MM.1S (cell line): Measurements from ENCODE around the gene FAF2.
"Not testable (repeated sequence)": the region's sequence is repeated elsewhere in the genome, so short reads cannot be mapped to it uniquely, and the experiment has no call there.

Experiments
- DNase-seq: peaks from one replicate; pipeline ENCODE4 v3.0.0-alpha.2; 2015
- H2AFZ ChIP-seq: fragments of 300-600 bp; sonication (generic); 2 replicates; pipeline ENCODE4 v1.6.0; 2016; ENCODE audit warnings: antibody characterized with exemption, low read length
- H3F3A ChIP-seq: fragments of 300-600 bp; sonication (generic); 2 replicates; pipeline ENCODE4 v1.6.1; 2016; ENCODE audit warnings: mild to moderate bottlenecking, antibody characterized with exemption, low read length, moderate library complexity, mixed read lengths; ENCODE audit not compliant: insufficient read depth
- H3K27ac ChIP-seq: fragments of 300-600 bp; sonication (generic); 2 replicates; pipeline ENCODE4 v1.5.1; 2016; ENCODE audit warnings: mild to moderate bottlenecking, low read length
- H3K27me3 ChIP-seq: fragments of 300-600 bp; sonication (generic); replicated peaks from 2 replicates; pipeline ENCODE4 v1.6.0; 2016; ENCODE audit warnings: low read length; ENCODE audit not compliant: insufficient read depth
- H3K36me3 ChIP-seq: fragments of 300-600 bp; sonication (generic); replicated peaks from 2 replicates; pipeline ENCODE4 v1.6.1; 2016; ENCODE audit warnings: mild to moderate bottlenecking, low read length, mixed read lengths; ENCODE audit not compliant: insufficient read depth
- H3K4me1 ChIP-seq: fragments of 300-600 bp; sonication (generic); 2 replicates; pipeline ENCODE4 v1.6.1; 2016; ENCODE audit warnings: low read length, mixed read lengths
- H3K4me2 ChIP-seq: fragments of 300-600 bp; sonication (generic); 2 replicates; pipeline ENCODE4 v1.6.0; 2016; ENCODE audit warnings: low read depth, low read length
- H3K4me3 ChIP-seq: fragments of 300-600 bp; sonication (generic); 2 replicates; pipeline ENCODE4 v1.5.1; 2016; ENCODE audit warnings: low read length, mixed read lengths
- H3K79me2 ChIP-seq: fragments of 300-600 bp; sonication (generic); 2 replicates; pipeline ENCODE4 v1.6.1; 2016; ENCODE audit warnings: mixed run types, low read length, mixed read lengths
- H3K9ac ChIP-seq: fragments of 300-600 bp; sonication (generic); 2 replicates; pipeline ENCODE4 v1.6.1; 2016; ENCODE audit warnings: low read length, mixed read lengths
- H3K9me2 ChIP-seq: fragments of 300-600 bp; sonication (generic); replicated peaks from 2 replicates; pipeline ENCODE4 v1.6.1; 2016; ENCODE audit warnings: mild to moderate bottlenecking, low read length, mixed read lengths; ENCODE audit not compliant: insufficient read depth
- H3K9me3 ChIP-seq: fragments of 300-600 bp; sonication (generic); replicated peaks from 2 replicates; pipeline ENCODE4 v1.6.1; 2016; ENCODE audit warnings: mild to moderate bottlenecking, low read length, mixed read lengths; ENCODE audit not compliant: insufficient read depth
- H4K20me1 ChIP-seq: fragments of 300-600 bp; sonication (generic); 2 replicates; pipeline ENCODE4 v1.6.1; 2016; ENCODE audit warnings: mild to moderate bottlenecking, low read length, moderate library complexity, mixed read lengths; ENCODE audit not compliant: insufficient read depth
- EZH2 ChIP-seq: fragments of 300-600 bp; sonication (generic); optimal IDR thresholded peaks from 2 replicates; pipeline ENCODE3; 2017; ENCODE audit warnings: low read depth, mild to moderate bottlenecking, antibody characterized with exemption, low read length, mixed read lengths
- EZH2phosphoT487 ChIP-seq: fragments of 300-600 bp; sonication (generic); IDR thresholded peaks from 2 replicates; pipeline ENCODE4 v1.6.1; 2018; ENCODE audit warnings: antibody characterized with exemption, low read length
- TF ChIP-seq, protein P1 (sequence below): fragments of 300-600 bp; sonication (generic); IDR thresholded peaks from 2 replicates; pipeline ENCODE4 v1.5.1; 2016; ENCODE audit warnings: antibody characterized with exemption, low read length, mixed read lengths

The FAF2 gene

DNA sequence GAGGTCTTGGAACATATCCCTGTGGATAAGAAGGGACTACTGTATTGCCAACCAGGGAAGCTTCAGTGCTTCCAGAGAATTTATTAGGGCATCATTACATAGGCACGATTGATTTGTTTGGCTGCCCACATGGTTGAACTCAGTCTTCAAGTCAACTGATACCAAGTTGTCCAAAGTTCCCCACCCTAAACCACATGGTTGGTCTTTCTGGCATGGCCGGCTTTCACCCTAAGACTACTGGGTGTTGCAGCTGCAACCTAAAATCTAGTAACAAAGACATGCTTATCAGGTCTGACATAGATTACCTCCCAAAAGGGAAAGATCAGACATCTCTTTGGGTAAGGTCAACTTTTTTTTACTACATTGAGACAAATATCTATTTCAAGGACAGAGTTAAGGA, 37.0 kb downstream of the FAF2 start:
- no peak overlapping the region for H3K4me2 ChIP-seq
- DNase-seq, result no peak
- H3K9me3 ChIP-seq, result no peaks in the 10 kb centered on the region
- no peaks in the 10 kb centered on the region for H3F3A ChIP-seq
- peaks cover 29% of the 10 kb centered on the region for H3K79me2 ChIP-seq
- no peaks in the 10 kb centered on the region; the same call in 1 of the 2 replicates for H3K36me3 ChIP-seq
- peaks cover 13% of the 10 kb centered on the region for H3K4me1 ChIP-seq
- no peak overlapping the region for H2AFZ ChIP-seq
- H3K9ac ChIP-seq, result no peak overlapping the region
- no peaks in the 10 kb centered on the region for H4K20me1 ChIP-seq
- no peak overlapping the region for H3K27ac ChIP-seq
- no peaks in the 10 kb centered on the region for H3K27me3 ChIP-seq
- no peak overlapping the region for H3K4me3 ChIP-seq
- no peak for TF ChIP-seq EZH2
- TF ChIP-seq, protein P1, sequence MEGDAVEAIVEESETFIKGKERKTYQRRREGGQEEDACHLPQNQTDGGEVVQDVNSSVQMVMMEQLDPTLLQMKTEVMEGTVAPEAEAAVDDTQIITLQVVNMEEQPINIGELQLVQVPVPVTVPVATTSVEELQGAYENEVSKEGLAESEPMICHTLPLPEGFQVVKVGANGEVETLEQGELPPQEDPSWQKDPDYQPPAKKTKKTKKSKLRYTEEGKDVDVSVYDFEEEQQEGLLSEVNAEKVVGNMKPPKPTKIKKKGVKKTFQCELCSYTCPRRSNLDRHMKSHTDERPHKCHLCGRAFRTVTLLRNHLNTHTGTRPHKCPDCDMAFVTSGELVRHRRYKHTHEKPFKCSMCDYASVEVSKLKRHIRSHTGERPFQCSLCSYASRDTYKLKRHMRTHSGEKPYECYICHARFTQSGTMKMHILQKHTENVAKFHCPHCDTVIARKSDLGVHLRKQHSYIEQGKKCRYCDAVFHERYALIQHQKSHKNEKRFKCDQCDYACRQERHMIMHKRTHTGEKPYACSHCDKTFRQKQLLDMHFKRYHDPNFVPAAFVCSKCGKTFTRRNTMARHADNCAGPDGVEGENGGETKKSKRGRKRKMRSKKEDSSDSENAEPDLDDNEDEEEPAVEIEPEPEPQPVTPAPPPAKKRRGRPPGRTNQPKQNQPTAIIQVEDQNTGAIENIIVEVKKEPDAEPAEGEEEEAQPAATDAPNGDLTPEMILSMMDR, result no peak
- TF ChIP-seq EZH2phosphoT487, result no peak
- no peaks in the 10 kb centered on the region for H3K9me2 ChIP-seq

DNA sequence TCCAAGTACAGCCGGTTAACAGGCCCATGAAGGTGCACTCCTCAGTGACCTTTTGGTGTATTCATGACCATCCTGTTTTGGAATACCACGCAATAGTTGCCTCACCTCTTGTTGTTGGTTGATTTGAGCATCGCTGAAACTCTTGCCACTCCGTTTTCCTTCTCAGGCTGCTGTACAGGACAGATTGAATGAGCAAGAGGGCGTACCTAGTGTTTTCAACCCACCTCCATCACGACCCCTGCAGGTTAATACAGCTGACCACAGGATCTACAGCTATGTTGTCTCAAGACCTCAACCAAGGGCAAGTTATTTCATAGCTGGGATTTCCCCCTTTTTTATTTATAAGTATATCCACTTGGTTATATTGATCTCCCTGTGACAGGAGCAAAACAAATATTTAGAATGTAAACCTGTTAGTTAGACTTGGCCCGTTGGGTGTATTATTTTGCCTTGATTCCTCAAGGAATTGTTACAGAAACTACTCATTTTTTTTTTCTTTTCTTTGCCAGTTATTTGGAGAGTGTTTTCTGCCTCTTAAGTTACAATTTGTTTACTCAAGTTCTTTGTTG, 38.1 kb downstream of the FAF2 start:
- H3K9me3 ChIP-seq, result no peaks in the 10 kb centered on the region
- H3K9me2 ChIP-seq, result no peaks in the 10 kb centered on the region
- peaks cover 29% of the 10 kb centered on the region for H3K79me2 ChIP-seq
- H3K4me2 ChIP-seq, result no peak overlapping the region
- H3K27ac ChIP-seq, result no peak overlapping the region
- TF ChIP-seq, protein P1, result no peak
- TF ChIP-seq EZH2 (no peak), EZH2phosphoT487 (no peak)
- H3K4me3 ChIP-seq, result no peak overlapping the region
- no peak overlapping the region for H2AFZ ChIP-seq
- no peak overlapping the region for H3K9ac ChIP-seq
- peaks cover 13% of the 10 kb centered on the region for H3K4me1 ChIP-seq
- no peaks in the 10 kb centered on the region for H4K20me1 ChIP-seq
- H3K36me3 ChIP-seq, result peaks cover 2% of the 10 kb centered on the region; the same call in 1 of the 2 replicates
- no peaks in the 10 kb centered on the region for H3F3A ChIP-seq
- no peak for DNase-seq
- no peaks in the 10 kb centered on the region for H3K27me3 ChIP-seq

DNA sequence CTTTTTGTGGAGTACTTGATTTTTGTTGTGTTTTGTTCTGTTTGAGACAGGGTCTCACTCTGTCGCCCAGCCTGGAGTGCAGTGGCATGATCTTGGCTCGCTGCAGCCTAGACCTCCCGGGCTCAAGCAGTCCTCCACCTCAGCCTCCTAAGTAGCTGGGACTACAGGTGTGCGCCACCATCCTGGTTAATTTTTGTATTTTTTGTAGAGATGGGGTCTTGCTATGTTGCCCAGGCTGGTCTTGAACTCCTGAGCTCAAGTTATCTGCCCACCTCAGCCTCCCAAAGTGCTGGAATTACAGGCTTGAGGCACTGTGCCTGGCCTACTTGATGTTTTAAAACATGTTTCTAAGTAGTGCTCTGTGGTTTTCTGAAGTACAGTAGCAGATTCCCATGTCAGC, 39.0 kb downstream of the FAF2 start:
- DNase-seq, H3K27ac ChIP-seq: not testable (repeated sequence)

DNA sequence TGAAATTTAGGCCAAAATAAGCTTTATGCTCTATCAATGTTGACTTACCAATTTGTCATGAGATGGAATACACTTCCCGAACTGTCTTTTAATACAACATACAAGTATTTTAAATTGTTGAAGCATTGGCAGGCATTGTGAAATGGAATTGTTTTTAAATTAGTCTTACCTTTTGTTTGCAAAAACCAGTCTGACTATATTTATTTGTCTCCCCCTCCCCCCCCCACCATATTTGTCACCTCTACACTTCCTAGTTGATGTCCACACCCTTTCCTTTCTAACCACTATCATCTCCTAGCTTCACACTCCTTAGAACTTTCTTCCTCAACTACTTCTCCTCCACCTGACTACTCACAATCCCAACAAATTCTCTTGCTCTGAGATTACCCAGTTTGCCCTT, 40.9 kb downstream of the FAF2 start:
- no peak overlapping the region for H3K27ac ChIP-seq
- DNase-seq, result no peak
- H3F3A ChIP-seq, result no peaks in the 10 kb centered on the region
- no peak overlapping the region for H3K9ac ChIP-seq
- H3K27me3 ChIP-seq, result no peaks in the 10 kb centered on the region
- no peaks in the 10 kb centered on the region for H3K9me3 ChIP-seq
- H3K79me2 ChIP-seq, result peaks cover 10% of the 10 kb centered on the region
- no peak for TF ChIP-seq EZH2phosphoT487
- TF ChIP-seq EZH2, result no peak
- TF ChIP-seq, protein P1, result no peak
- H3K4me1 ChIP-seq, result peaks cover 2% of the 10 kb centered on the region; the same call in 1 of the 2 replicates
- H2AFZ ChIP-seq, result no peak overlapping the region
- no peaks in the 10 kb centered on the region for H4K20me1 ChIP-seq
- no peak overlapping the region for H3K4me3 ChIP-seq
- peaks cover 20% of the 10 kb centered on the region; the same call in 1 of the 2 replicates for H3K36me3 ChIP-seq
- no peaks in the 10 kb centered on the region for H3K9me2 ChIP-seq
- H3K4me2 ChIP-seq, result no peak overlapping the region

More for the DNA sequence above, 39.0 kb downstream of the FAF2 start:
- H3K27me3 ChIP-seq, H3K9me2 ChIP-seq, H4K20me1 ChIP-seq, H3K4me3 ChIP-seq, H3K9me3 ChIP-seq, H3K36me3 ChIP-seq, H2AFZ ChIP-seq, H3F3A ChIP-seq, H3K4me2 ChIP-seq, H3K9ac ChIP-seq: not testable (repeated sequence)
- peaks cover 25% of the 10 kb centered on the region for H3K79me2 ChIP-seq
- peaks cover 13% of the 10 kb centered on the region for H3K4me1 ChIP-seq
